GM12874 (cell line): ENCODE results near the gene WIPF1.

ENCODE experiments used
- CTCF ChIP-seq: IDR thresholded peaks from 2 replicates; pipeline ENCODE4 v1.5.1; 2011; ENCODE audit warnings: low read depth, mild to moderate bottlenecking, control low read depth, low read length, moderate library complexity; ENCODE audit not compliant: insufficient read depth

The WIPF1 gene

GRCh38 chr2:174570318-174570958, 27.2 kb downstream of the WIPF1 start:
- TF ChIP-seq CTCF, result no peak

GRCh38 chr2:174569678-174570077, 27.9 kb downstream of the WIPF1 start:
- TF ChIP-seq CTCF, result no peak

- TF ChIP-seq CTCF, result no peak
These were observed 29.2 kb downstream of the WIPF1 start for GRCh38 chr2:174568425-174568824.

GRCh38 chr2:174566871-174567270, 30.7 kb downstream of the WIPF1 start:
- TF ChIP-seq CTCF, result no peak

GRCh38 chr2:174563530-174564282, 33.9 kb downstream of the WIPF1 start:
- TF ChIP-seq CTCF, result no peak

- no peak for TF ChIP-seq CTCF
These were observed 35.6 kb downstream of the WIPF1 start for GRCh38 chr2:174561972-174562370.

- TF ChIP-seq CTCF, result no peak
These were observed 36.2 kb downstream of the WIPF1 start for GRCh38 chr2:174561283-174561971.
